ENCODE measurements around the gene DHX40.
"Not testable (repeated sequence)": the region's sequence is repeated elsewhere in the genome, so short reads cannot be mapped to it uniquely, and the experiment has no call there.

Gene DHX40

DNA sequence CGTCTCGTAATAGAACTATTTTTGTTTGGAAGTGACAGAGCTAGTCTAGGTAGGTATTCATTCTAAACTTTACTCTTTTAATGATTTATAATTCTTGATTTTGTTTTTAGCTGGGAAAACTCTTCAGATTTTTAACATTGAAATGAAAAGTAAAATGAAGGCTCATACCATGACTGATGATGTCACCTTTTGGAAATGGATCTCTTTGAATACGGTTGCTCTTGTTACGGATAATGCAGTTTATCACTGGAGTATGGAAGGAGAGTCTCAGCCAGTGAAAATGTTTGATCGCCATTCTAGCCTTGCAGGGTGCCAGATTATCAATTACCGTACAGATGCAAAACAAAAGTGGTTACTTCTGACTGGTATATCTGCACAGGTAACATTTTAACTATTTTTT, 81.9 kb downstream of the DHX40 start:
- H3K4me3 ChIP-seq (replicated peaks; ENCODE audit: low read depth, low read length), result no peak overlapping the region
- no peak for DNase-seq (ENCODE audit: extremely low read depth, low read depth)
- TF ChIP-seq, protein P1, sequence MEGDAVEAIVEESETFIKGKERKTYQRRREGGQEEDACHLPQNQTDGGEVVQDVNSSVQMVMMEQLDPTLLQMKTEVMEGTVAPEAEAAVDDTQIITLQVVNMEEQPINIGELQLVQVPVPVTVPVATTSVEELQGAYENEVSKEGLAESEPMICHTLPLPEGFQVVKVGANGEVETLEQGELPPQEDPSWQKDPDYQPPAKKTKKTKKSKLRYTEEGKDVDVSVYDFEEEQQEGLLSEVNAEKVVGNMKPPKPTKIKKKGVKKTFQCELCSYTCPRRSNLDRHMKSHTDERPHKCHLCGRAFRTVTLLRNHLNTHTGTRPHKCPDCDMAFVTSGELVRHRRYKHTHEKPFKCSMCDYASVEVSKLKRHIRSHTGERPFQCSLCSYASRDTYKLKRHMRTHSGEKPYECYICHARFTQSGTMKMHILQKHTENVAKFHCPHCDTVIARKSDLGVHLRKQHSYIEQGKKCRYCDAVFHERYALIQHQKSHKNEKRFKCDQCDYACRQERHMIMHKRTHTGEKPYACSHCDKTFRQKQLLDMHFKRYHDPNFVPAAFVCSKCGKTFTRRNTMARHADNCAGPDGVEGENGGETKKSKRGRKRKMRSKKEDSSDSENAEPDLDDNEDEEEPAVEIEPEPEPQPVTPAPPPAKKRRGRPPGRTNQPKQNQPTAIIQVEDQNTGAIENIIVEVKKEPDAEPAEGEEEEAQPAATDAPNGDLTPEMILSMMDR (IDR thresholded peaks at IDR 0.05; ENCODE audit: low read depth, low read length, missing control alignments), result no peak

DNA sequence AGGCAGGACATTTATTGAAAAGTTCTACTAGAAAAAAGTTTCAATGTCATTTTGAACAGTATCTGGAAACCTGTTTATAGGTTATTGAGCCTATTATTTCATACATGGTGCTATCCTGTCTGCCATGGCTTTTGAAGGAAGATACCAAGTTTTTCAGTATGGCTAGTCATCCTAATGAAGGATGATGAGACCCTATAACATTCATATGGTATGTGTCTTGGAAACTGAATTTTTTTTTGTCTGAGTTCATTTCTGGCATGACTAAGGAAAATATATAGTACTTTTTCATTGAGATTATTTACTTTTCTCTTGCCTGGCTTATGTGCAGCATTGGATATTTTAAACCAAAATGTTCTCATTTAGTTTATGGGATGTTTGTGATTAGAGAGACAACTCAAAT, 84.5 kb downstream of the DHX40 start:
- TF ChIP-seq, protein P1 (IDR thresholded peaks at IDR 0.05; ENCODE audit: low read depth, low read length, missing control alignments), result no peak
- no peak for DNase-seq (ENCODE audit: extremely low read depth, low read depth)
- no peak overlapping the region for H3K4me3 ChIP-seq (replicated peaks; ENCODE audit: low read depth, low read length)

DNA sequence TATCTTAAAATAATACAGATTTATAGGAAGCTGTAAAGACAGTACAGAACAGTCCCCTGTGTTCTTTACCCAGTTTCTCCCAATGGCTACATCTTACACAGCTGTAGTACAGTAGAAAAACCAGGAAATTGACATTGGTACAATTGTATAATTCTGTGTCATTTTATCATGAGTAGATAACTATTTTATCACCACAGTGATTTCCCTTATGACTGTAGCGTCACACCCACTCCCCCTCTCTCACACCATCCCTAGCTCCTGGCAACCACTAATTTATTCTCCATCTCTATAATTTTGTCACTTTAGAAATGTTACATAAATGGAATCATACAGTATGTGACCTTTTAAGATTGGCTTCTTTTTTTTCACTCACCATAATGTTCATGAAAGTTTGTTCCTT, 85.2 kb downstream of the DHX40 start:
- DNase-seq (ENCODE audit: extremely low read depth, low read depth), result no peak
- TF ChIP-seq, protein P1 (IDR thresholded peaks at IDR 0.05; ENCODE audit: low read depth, low read length, missing control alignments), result no peak

DNA sequence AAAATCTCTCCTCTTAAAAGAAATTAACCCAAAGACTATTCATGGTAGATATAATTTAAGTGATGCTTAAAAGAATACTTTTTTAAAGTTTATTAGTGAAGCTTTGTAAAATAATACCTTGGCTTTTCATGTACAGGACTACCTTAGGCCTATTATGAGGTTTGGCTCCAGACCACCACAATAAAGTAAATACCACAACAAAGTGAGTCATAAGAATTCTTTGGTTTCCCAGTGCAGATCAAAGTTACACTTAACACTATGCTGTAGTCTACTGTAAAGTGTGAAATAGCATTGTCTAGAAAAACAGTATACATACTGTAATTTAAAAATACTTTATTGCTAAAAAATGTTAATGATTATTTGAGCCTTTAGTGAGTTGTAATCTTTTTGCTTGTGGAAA, 85.9 kb downstream of the DHX40 start:
- no peak for DNase-seq (ENCODE audit: extremely low read depth, low read depth)
- TF ChIP-seq, protein P1 (IDR thresholded peaks at IDR 0.05; ENCODE audit: low read depth, low read length, missing control alignments), result no peak

More for the DNA sequence above, 85.2 kb downstream of the DHX40 start:
- no peak overlapping the region for H3K4me3 ChIP-seq (replicated peaks; ENCODE audit: low read depth, low read length)

DNA sequence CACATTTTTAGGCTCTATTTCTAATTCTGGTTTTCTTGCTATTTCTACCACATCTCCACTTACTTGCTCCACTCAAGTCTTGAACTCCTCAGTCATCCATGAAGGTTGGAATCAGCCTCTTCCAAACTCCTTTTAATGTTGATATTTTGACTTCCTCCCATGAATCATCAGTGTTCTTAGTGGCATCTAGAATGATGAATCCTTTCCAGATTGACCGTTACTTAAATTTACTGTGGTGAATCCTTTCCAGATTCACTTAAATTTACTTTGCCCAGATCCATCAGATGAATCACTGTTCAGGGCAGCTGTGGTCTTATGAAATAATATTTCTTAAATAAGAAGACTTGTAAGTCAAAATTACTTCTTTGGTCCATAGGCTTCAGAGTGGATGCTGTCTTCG, 86.7 kb downstream of the DHX40 start:
- H3K4me3 ChIP-seq (replicated peaks; ENCODE audit: low read depth, low read length), result no peak overlapping the region
- no peak for DNase-seq (ENCODE audit: extremely low read depth, low read depth)
- TF ChIP-seq, protein P1 (IDR thresholded peaks at IDR 0.05; ENCODE audit: low read depth, low read length, missing control alignments), result no peak

More for the DNA sequence above, 85.9 kb downstream of the DHX40 start:
- no peak overlapping the region for H3K4me3 ChIP-seq (replicated peaks; ENCODE audit: low read depth, low read length)

DNA sequence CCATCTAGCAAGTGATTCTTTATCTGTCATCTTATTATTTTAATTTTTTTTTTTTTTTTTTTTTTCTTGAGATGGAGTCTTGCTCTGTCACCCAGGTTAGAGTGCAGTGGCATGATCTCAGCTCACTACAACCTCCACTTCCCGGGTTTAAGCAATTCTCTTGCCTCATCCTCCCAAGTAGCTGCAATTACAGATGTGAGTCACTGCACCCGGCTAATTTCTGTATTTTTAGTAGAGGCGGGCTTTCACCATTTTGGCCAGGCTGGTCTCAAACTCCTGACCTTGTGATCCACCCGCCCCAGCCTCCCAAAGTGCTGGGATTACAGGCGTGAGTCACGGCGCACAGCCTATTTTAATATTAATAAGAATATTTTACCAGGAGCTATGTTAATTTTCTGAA, 91.2 kb downstream of the DHX40 start:
- H3K4me3 ChIP-seq (replicated peaks; ENCODE audit: low read depth, low read length); DNase-seq (ENCODE audit: extremely low read depth, low read depth): not testable (repeated sequence)

Measured in HFF-Myc (cell line).